OCI-LY1 (cell line): ENCODE results near the gene IQGAP2.

Experiments
- CTCF ChIP-seq: fragments of 200-600 bp; sonication (generic), shearing (Covaris generic); IDR thresholded peaks from 2 replicates; pipeline ENCODE4 v1.5.1; 2017; ENCODE audit warnings: mild to moderate bottlenecking, antibody characterized with exemption, low read length, moderate library complexity, mixed read lengths
- EZH2 ChIP-seq: fragments of 200-600 bp; sonication (generic), shearing (Covaris generic); IDR thresholded peaks from 2 replicates; pipeline ENCODE4 v1.8.0; 2017; ENCODE audit warnings: borderline replicate concordance, mixed run types, mild to moderate bottlenecking, antibody characterized with exemption, low read length, moderate library complexity, mixed read lengths

DNA sequence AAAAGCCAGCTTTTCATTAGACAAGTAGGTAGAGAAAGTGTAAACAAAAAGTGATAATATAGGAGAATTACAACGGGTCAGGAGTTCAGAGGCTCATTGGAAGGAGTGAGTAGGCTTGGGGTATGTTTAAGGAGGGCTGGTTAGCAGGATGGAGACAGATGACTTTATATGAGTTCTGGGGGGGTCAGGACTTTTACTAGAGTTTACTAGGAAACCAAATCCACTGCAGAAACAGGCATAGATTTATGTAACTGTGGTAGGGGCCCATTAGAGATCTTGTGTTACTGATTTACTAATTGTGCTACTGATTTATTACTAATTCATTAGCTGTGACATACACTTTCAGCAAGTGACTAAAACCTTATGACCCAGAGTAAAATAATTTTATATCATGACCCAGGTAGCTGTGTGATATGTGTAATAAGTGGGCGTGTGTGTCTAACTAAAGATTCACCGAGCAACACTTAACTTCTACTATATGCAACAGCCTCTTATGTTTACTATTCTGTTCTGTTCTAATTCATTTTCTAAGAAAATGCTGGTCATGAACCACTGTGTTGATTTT is 73.5 kb downstream of the IQGAP2 start:
- no peak for TF ChIP-seq CTCF
- no peak for TF ChIP-seq EZH2
